Measurements from ENCODE around the gene COPZ2.
"Not testable (repeated sequence)": the region's sequence is repeated elsewhere in the genome, so short reads cannot be mapped to it uniquely, and the experiment has no call there.

The COPZ2 gene

GRCh38 chr17:48003417-48004151, 34.0 kb downstream of the COPZ2 start:
- DNase-seq, result peak; percentile 90

- peak; percentile 69 for DNase-seq
Observed at GRCh38 chr17:48002916-48003416, 34.6 kb downstream of the COPZ2 start.

GRCh38 chr17:48002266-48002915, 35.2 kb downstream of the COPZ2 start:
- DNase-seq, result peak; percentile 75

GRCh38 chr17:48001657-48002056, 35.9 kb downstream of the COPZ2 start:
- not testable (repeated sequence) for DNase-seq

- DNase-seq, result no peak
Observed at GRCh38 chr17:48001197-48001596, 36.4 kb downstream of the COPZ2 start.

GRCh38 chr17:47999582-47999981, 38.0 kb downstream of the COPZ2 start:
- DNase-seq, result no peak

GRCh38 chr17:47998044-47998443, 39.6 kb downstream of the COPZ2 start:
- DNase-seq, result no peak

- DNase-seq, result no peak
Observed at GRCh38 chr17:47997586-47997985, 40.0 kb downstream of the COPZ2 start.

- DNase-seq, result no peak
Observed at GRCh38 chr17:47996201-47996600, 41.4 kb downstream of the COPZ2 start.

- DNase-seq, result peak; percentile 77
Observed at GRCh38 chr17:47995241-47995935, 42.2 kb downstream of the COPZ2 start.

GRCh38 chr17:47994724-47995123, 42.9 kb downstream of the COPZ2 start:
- peak; percentile 54 for DNase-seq

- DNase-seq, result no peak
Observed at GRCh38 chr17:47993964-47994363, 43.6 kb downstream of the COPZ2 start.

GRCh38 chr17:47993031-47993564, 44.5 kb downstream of the COPZ2 start:
- DNase-seq, result no peak

GRCh38 chr17:47992216-47992615, 45.4 kb downstream of the COPZ2 start:
- no peak for DNase-seq

- peak; percentile 73 for DNase-seq
Observed at GRCh38 chr17:47990962-47991731, 46.5 kb downstream of the COPZ2 start.

GRCh38 chr17:47989700-47990099, 47.9 kb downstream of the COPZ2 start:
- DNase-seq, result no peak

- DNase-seq, result no peak
Observed at GRCh38 chr17:47989159-47989558, 48.4 kb downstream of the COPZ2 start.

- not testable (repeated sequence) for DNase-seq
Observed at GRCh38 chr17:47988445-47988844, 49.2 kb downstream of the COPZ2 start.

GRCh38 chr17:47987240-47987835, 50.3 kb downstream of the COPZ2 start:
- DNase-seq, result peak; percentile 86

- no peak for DNase-seq
Observed at GRCh38 chr17:47986520-47986919, 51.1 kb downstream of the COPZ2 start.

- DNase-seq, result no peak
Observed at GRCh38 chr17:47983492-47984223, 53.9 kb downstream of the COPZ2 start.

Data from retina (tissue), 1 donor.